ENCODE data around the gene HBEGF.

Gene HBEGF, protein sequence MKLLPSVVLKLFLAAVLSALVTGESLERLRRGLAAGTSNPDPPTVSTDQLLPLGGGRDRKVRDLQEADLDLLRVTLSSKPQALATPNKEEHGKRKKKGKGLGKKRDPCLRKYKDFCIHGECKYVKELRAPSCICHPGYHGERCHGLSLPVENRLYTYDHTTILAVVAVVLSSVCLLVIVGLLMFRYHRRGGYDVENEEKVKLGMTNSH

GRCh38 chr5:140346348-140347221 is at the start of gene HBEGF:
Gene HBEGF (minus strand): TSS chr5:140346603. CDS start chr5:140346328, 275 bp downstream.
- Histone ChIP-seq H3K9ac (ENCODE audit: low read depth, low read length) (peak within 1 kb of the TSS; percentile 60), H3K9me3 (ENCODE audit: control insufficient read depth, insufficient read depth, low read length) (no peaks in the 10 kb centered on the region), H3K27ac (ENCODE audit: low read depth, low read length) (peak within 1 kb of the TSS; percentile 58), H3K4me3 (ENCODE audit: low read depth, low read length) (peak within 1 kb of the TSS; percentile 73), H3K4me1 (ENCODE audit: control insufficient read depth, insufficient read depth, low read length) (peaks cover 17% of the 10 kb centered on the region), H3K36me3 (ENCODE audit: control insufficient read depth, insufficient read depth, low read length) (no peaks in the 10 kb centered on the region; the same call in 1 of the 2 replicates), H3K27me3 (ENCODE audit: control insufficient read depth, insufficient read depth, low read length) (peaks cover 13% of the 10 kb centered on the region)

- no peak overlapping the region for H3K9ac ChIP-seq (ENCODE audit: low read depth, low read length)
- no peaks in the 10 kb centered on the region for H3K9me3 ChIP-seq (ENCODE audit: control insufficient read depth, insufficient read depth, low read length)
- H3K27me3 ChIP-seq (ENCODE audit: control insufficient read depth, insufficient read depth, low read length), result no peaks in the 10 kb centered on the region
- peaks cover 7% of the 10 kb centered on the region for H3K4me1 ChIP-seq (ENCODE audit: control insufficient read depth, insufficient read depth, low read length)
- H3K27ac ChIP-seq (ENCODE audit: low read depth, low read length), result no peak overlapping the region
- no peak overlapping the region for H3K4me3 ChIP-seq (ENCODE audit: low read depth, low read length)
- no peaks in the 10 kb centered on the region for H3K36me3 ChIP-seq (ENCODE audit: control insufficient read depth, insufficient read depth, low read length)
Observed at GRCh38 chr5:140393738-140394137, 47.3 kb upstream of the HBEGF start.

- H3K27ac ChIP-seq (ENCODE audit: low read depth, low read length), result no peak overlapping the region
- H3K4me3 ChIP-seq (ENCODE audit: low read depth, low read length), result no peak overlapping the region
- no peaks in the 10 kb centered on the region for H3K9me3 ChIP-seq (ENCODE audit: control insufficient read depth, insufficient read depth, low read length)
- no peaks in the 10 kb centered on the region for H3K36me3 ChIP-seq (ENCODE audit: control insufficient read depth, insufficient read depth, low read length)
- no peaks in the 10 kb centered on the region for H3K27me3 ChIP-seq (ENCODE audit: control insufficient read depth, insufficient read depth, low read length)
- no peak overlapping the region for H3K9ac ChIP-seq (ENCODE audit: low read depth, low read length)
- no peaks in the 10 kb centered on the region for H3K4me1 ChIP-seq (ENCODE audit: control insufficient read depth, insufficient read depth, low read length)
Observed at GRCh38 chr5:140391732-140392131, 45.3 kb upstream of the HBEGF start.

GRCh38 chr5:140391312-140391711 is 44.9 kb upstream of the HBEGF start:
- no peak overlapping the region for H3K9ac ChIP-seq (ENCODE audit: low read depth, low read length)
- no peaks in the 10 kb centered on the region for H3K36me3 ChIP-seq (ENCODE audit: control insufficient read depth, insufficient read depth, low read length)
- no peaks in the 10 kb centered on the region for H3K9me3 ChIP-seq (ENCODE audit: control insufficient read depth, insufficient read depth, low read length)
- no peak overlapping the region for H3K4me3 ChIP-seq (ENCODE audit: low read depth, low read length)
- no peaks in the 10 kb centered on the region for H3K4me1 ChIP-seq (ENCODE audit: control insufficient read depth, insufficient read depth, low read length)
- no peak overlapping the region for H3K27ac ChIP-seq (ENCODE audit: low read depth, low read length)
- no peaks in the 10 kb centered on the region for H3K27me3 ChIP-seq (ENCODE audit: control insufficient read depth, insufficient read depth, low read length)

GRCh38 chr5:140388052-140388451 is 41.6 kb upstream of the HBEGF start:
- Histone ChIP-seq H3K9me3 (ENCODE audit: control insufficient read depth, insufficient read depth, low read length) (no peaks in the 10 kb centered on the region), H3K27me3 (ENCODE audit: control insufficient read depth, insufficient read depth, low read length) (no peaks in the 10 kb centered on the region), H3K36me3 (ENCODE audit: control insufficient read depth, insufficient read depth, low read length) (no peaks in the 10 kb centered on the region), H3K9ac (ENCODE audit: low read depth, low read length) (no peak overlapping the region), H3K27ac (ENCODE audit: low read depth, low read length) (no peak overlapping the region), H3K4me1 (ENCODE audit: control insufficient read depth, insufficient read depth, low read length) (no peaks in the 10 kb centered on the region), H3K4me3 (ENCODE audit: low read depth, low read length) (no peak overlapping the region)

DNA sequence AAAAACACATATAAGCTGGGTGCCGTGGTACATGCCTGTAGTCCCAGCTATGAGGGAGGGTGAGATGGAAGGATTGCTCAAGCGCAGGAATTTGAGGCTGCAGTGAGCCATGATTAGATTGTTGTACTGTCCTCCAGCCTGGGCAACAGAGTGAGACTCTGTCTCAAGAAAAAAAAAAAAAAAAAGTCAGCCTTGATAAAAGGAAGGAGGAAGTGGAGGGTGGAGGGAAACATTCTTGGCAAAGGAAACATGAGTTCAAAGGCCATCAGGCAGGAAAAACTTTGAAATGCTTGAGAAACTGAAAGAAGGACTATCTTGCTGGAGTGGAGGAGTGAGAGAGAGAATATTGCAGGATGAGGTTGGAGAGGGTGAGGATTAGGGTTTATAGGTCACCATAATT is 36.9 kb upstream of the HBEGF start:
- Histone ChIP-seq H3K9ac (ENCODE audit: low read depth, low read length) (no peak overlapping the region), H3K36me3 (ENCODE audit: control insufficient read depth, insufficient read depth, low read length) (no peaks in the 10 kb centered on the region), H3K27me3 (ENCODE audit: control insufficient read depth, insufficient read depth, low read length) (no peaks in the 10 kb centered on the region), H3K27ac (ENCODE audit: low read depth, low read length) (no peak overlapping the region), H3K9me3 (ENCODE audit: control insufficient read depth, insufficient read depth, low read length) (no peaks in the 10 kb centered on the region), H3K4me1 (ENCODE audit: control insufficient read depth, insufficient read depth, low read length) (no peaks in the 10 kb centered on the region), H3K4me3 (ENCODE audit: low read depth, low read length) (no peak overlapping the region)

- no peaks in the 10 kb centered on the region for H3K9me3 ChIP-seq (ENCODE audit: control insufficient read depth, insufficient read depth, low read length)
- no peak overlapping the region for H3K9ac ChIP-seq (ENCODE audit: low read depth, low read length)
- H3K4me3 ChIP-seq (ENCODE audit: low read depth, low read length), result no peak overlapping the region
- no peaks in the 10 kb centered on the region for H3K4me1 ChIP-seq (ENCODE audit: control insufficient read depth, insufficient read depth, low read length)
- H3K27me3 ChIP-seq (ENCODE audit: control insufficient read depth, insufficient read depth, low read length), result no peaks in the 10 kb centered on the region
- H3K36me3 ChIP-seq (ENCODE audit: control insufficient read depth, insufficient read depth, low read length), result no peaks in the 10 kb centered on the region
- H3K27ac ChIP-seq (ENCODE audit: low read depth, low read length), result no peak overlapping the region
Observed at GRCh38 chr5:140382866-140383265, 36.5 kb upstream of the HBEGF start.

DNA sequence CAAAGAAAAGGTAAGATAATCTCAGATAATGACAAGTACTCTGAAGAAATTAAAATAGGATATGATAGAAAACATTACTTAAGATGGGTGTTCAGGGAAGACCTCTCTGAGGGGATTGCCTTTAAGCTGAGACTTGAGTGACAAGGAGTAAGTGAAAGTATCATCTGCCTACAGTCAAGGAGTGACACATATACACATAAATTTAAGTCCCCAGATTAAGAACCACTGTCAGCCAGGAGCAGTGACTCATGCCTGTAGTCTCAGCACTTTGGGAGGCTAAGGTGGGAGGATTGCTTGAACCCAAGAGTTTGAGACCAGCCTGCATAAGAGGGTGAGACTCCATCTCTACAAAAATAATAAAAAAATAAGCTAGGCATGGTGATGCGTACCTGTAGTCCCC is 35.6 kb upstream of the HBEGF start:
- Histone ChIP-seq H3K27ac (ENCODE audit: low read depth, low read length) (no peak overlapping the region), H3K4me3 (ENCODE audit: low read depth, low read length) (no peak overlapping the region), H3K4me1 (ENCODE audit: control insufficient read depth, insufficient read depth, low read length) (no peaks in the 10 kb centered on the region), H3K27me3 (ENCODE audit: control insufficient read depth, insufficient read depth, low read length) (no peaks in the 10 kb centered on the region), H3K9me3 (ENCODE audit: control insufficient read depth, insufficient read depth, low read length) (no peaks in the 10 kb centered on the region), H3K9ac (ENCODE audit: low read depth, low read length) (no peak overlapping the region), H3K36me3 (ENCODE audit: control insufficient read depth, insufficient read depth, low read length) (no peaks in the 10 kb centered on the region)

DNA sequence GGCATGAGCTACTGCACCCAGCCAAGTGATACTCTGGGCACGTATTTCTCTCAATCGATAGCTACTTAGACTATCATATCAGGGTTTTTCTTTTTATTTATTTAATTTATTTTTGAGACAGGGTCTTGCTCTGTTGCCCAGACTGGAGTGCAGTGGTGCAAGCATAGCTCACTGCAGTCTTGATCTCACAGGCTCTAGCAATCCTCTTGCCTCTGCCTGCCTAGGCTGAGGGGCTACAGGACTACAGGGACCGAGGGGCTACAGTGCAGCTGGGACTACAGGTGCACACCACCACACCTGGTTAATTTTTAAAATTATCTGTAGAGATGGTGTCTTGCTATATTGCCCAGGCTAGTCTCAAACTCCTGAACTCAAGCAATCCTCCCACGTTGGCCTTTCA is 34.9 kb upstream of the HBEGF start:
- H3K9ac ChIP-seq (ENCODE audit: low read depth, low read length), result no peak overlapping the region

DNA sequence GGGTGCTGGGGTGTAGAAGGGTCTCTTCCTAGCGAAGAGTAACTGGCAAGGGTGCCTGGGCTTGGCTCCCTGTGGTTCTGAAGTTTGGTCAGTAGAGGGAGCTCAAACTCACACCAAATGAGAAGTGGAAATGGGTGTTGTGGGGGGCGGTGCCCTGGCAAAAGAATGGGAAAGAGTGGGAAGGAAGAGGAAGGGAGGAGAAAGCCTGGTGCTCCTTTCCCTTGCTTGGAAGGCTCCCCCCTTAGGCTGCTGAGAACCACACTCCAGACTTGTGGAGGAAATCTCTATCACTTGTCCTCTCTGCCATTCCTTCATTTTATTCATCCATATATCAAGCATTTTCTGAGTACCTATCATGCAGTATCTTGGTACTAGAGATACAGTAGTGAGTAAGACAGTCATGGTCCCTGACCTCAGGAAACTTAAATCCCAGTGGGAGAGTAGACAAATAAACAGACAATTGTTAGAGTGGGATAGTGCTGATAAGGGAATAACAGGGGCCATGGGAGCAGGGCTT is 26.6 kb upstream of the HBEGF start:
- no peak overlapping the region for H3K9ac ChIP-seq (ENCODE audit: low read depth, low read length)
- no peak overlapping the region for H3K4me3 ChIP-seq (ENCODE audit: low read depth, low read length)
- no peaks in the 10 kb centered on the region for H3K9me3 ChIP-seq (ENCODE audit: control insufficient read depth, insufficient read depth, low read length)
- no peaks in the 10 kb centered on the region for H3K36me3 ChIP-seq (ENCODE audit: control insufficient read depth, insufficient read depth, low read length)
- H3K27ac ChIP-seq (ENCODE audit: low read depth, low read length), result no peak overlapping the region
- no peaks in the 10 kb centered on the region for H3K27me3 ChIP-seq (ENCODE audit: control insufficient read depth, insufficient read depth, low read length)
- peaks cover 4% of the 10 kb centered on the region; the same call in 1 of the 2 replicates for H3K4me1 ChIP-seq (ENCODE audit: control insufficient read depth, insufficient read depth, low read length)

More for the DNA sequence above, 34.9 kb upstream of the HBEGF start:
- H3K4me1 ChIP-seq (ENCODE audit: control insufficient read depth, insufficient read depth, low read length), result no peaks in the 10 kb centered on the region
- no peak overlapping the region for H3K4me3 ChIP-seq (ENCODE audit: low read depth, low read length)
- no peaks in the 10 kb centered on the region for H3K9me3 ChIP-seq (ENCODE audit: control insufficient read depth, insufficient read depth, low read length)
- H3K27me3 ChIP-seq (ENCODE audit: control insufficient read depth, insufficient read depth, low read length), result no peaks in the 10 kb centered on the region
- no peak overlapping the region for H3K27ac ChIP-seq (ENCODE audit: low read depth, low read length)
- H3K36me3 ChIP-seq (ENCODE audit: control insufficient read depth, insufficient read depth, low read length), result no peaks in the 10 kb centered on the region

Data from HUES48 (cell line).